RWPE1 (cell line): ENCODE measurements around the gene SCLY.

Source experiments
- CTCF ChIA-PET: fragments of 350-600 bp; sonication (Branson Sonifier 250); formaldehyde crosslinking; extraction: SDS; loops from one replicate; lab custom pipeline; 2021; lab: Yijun Ruan, JAX
- POLR2A ChIA-PET: fragments of 400-600 bp; formaldehyde crosslinking; extraction: SDS; loops from one replicate; lab custom pipeline; 2020; ENCODE audit warnings: antibody characterized with exemption; ENCODE audit not compliant: low non-redundant PET; lab: Yijun Ruan, JAX
- DNase-seq: peaks from one replicate; pipeline ENCODE4 v3.0.0; 2012; ENCODE audit warnings: low spot score
- H3K27ac ChIP-seq: fragments of 450-650 bp; 2 replicates; pipeline ENCODE4 v1.5.1; 2017
- TF ChIP-seq, protein P1 (sequence below): fragments of 450-650 bp; conservative IDR thresholded peaks from 2 replicates; pipeline ENCODE4 v1.5.1; 2017; ENCODE audit warnings: low read depth, mild to moderate bottlenecking

The SCLY gene

GRCh38 chr2:238101891-238102841, 41.4 kb downstream of the SCLY start:
- TF ChIP-seq, protein P1, sequence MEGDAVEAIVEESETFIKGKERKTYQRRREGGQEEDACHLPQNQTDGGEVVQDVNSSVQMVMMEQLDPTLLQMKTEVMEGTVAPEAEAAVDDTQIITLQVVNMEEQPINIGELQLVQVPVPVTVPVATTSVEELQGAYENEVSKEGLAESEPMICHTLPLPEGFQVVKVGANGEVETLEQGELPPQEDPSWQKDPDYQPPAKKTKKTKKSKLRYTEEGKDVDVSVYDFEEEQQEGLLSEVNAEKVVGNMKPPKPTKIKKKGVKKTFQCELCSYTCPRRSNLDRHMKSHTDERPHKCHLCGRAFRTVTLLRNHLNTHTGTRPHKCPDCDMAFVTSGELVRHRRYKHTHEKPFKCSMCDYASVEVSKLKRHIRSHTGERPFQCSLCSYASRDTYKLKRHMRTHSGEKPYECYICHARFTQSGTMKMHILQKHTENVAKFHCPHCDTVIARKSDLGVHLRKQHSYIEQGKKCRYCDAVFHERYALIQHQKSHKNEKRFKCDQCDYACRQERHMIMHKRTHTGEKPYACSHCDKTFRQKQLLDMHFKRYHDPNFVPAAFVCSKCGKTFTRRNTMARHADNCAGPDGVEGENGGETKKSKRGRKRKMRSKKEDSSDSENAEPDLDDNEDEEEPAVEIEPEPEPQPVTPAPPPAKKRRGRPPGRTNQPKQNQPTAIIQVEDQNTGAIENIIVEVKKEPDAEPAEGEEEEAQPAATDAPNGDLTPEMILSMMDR: no peak
- CTCF ChIA-PET: interaction anchor here (0.5 to 1.2 kb wide), 3 partner anchors 10 to 337 kb away, joined by 3 to 4 read pairs (median 3); no protein-coding TSS in a partner anchor
- POLR2A ChIA-PET: no interaction called here
- no peak overlapping the region for H3K27ac ChIP-seq
- no peak for DNase-seq

DNA sequence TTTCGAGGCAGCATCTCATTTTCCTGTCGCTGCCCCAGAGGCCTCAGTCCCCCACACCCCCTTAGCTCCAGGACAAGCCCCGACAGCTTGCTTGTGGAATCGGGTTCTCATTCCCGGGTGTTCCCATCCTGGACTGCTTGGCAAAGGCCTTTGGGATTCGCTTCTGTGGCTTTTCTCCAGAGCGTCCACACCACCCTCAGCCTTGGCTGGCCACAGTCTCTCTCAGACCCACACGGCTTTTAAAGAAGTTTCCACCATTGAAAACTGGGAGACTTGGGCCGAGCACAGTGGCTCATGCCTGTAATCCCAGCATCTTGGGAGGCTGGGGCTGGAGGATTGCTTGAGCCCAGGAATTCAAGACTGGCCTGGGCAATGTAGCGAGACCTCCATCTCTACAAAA, 42.1 kb downstream of the SCLY start:
- CTCF ChIA-PET: interaction anchor here (0.6 to 1.2 kb wide), 2 partner anchors 58 to 337 kb away, joined by 3 read pairs; no protein-coding TSS in a partner anchor
- DNase-seq: no peak
- H3K27ac ChIP-seq: no peak overlapping the region
- TF ChIP-seq, protein P1: no peak
- POLR2A ChIA-PET: no interaction called here

DNA sequence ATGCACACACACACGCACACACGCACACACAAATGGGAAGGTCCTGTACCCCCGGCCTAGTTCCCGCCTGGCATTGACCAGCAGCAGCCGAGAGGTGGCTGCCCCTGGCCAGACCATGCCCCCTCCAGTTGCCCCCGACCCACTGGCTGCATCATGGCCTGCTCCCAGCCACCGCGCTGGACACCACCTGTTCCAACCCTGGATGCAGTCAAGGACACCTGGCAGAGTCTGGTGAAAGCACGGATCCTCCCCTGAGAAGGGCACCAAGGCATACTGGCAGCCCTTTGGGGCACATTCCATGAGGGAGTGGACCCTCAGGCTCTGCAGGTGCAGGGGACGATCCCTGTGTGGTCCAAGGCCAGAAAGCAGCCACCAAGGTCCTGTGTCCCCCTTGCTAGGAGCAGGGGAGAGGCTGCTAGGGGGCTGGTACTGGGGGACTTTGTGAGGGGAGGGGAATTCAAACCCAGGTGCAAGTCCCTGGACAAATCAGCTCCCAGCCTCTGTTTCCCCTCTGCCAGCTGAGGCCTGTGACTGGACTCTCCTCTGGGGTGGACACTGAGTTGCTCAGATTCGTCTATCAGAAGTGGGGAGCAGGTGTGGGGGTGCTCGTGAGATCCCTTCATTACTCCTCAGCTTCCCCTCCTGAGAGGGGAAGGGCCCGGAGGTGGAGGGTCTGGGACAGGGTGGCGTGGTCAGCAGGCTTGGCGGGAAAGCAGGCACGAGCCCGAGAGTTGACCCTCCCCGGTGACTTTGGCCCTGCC, 42.8 kb downstream of the SCLY start:
- DNase-seq: no peak
- no peak overlapping the region for H3K27ac ChIP-seq
- ChIA-PET POLR2A (no interaction called here), CTCF (no interaction called here)
- TF ChIP-seq, protein P1: no peak

GRCh38 chr2:238104226-238104690, 43.5 kb downstream of the SCLY start:
- TF ChIP-seq, protein P1: no peak

GRCh38 chr2:238104691-238105371, 44.0 kb downstream of the SCLY start:
- H3K27ac ChIP-seq: no peak overlapping the region
- DNase-seq: no peak
- CTCF ChIA-PET: interaction anchor here (0.5 to 0.7 kb wide), 2 partner anchors 18 to 171 kb away, joined by 4 to 7 read pairs; no protein-coding TSS in a partner anchor
- TF ChIP-seq, protein P1: no peak
- POLR2A ChIA-PET: no interaction called here

More at GRCh38 chr2:238104226-238104690, 43.5 kb downstream of the SCLY start:
- ChIA-PET CTCF (interaction anchor here (0.5 kb wide), 1 partner anchor 17 kb away, joined by 7 read pairs; no protein-coding TSS in a partner anchor), POLR2A (no interaction called here)
- no peak overlapping the region for H3K27ac ChIP-seq
- no peak for DNase-seq
